Esophagus (tissue), 2 donors: Measurements from ENCODE around the gene SCG3. TPM values are rescaled to one million over a fixed set of nuclear protein-coding genes. Genes with fewer than 3 reads are reported as not detected.

Experiments used
- H3K27ac ChIP-seq, 2 donors: one replicate each; pipeline ENCODE4 v1.5.1; 2013; ENCODE audit warnings: low read depth in 2 of 2, mild to moderate bottlenecking in 2 of 2, inconsistent platforms in 1 of 2, low read length in 1 of 2, moderate library complexity in 1 of 2
- H3K27me3 ChIP-seq, 2 donors: one replicate each; pipeline ENCODE4 v1.6.1; 2013; ENCODE audit warnings: low read length in 2 of 2, control low read depth in 1 of 2, mild to moderate bottlenecking in 1 of 2; ENCODE audit not compliant: insufficient read depth in 2 of 2, control insufficient read depth in 1 of 2
- H3K36me3 ChIP-seq, 2 donors: one replicate each; pipeline ENCODE4 v1.6.1; 2013; ENCODE audit warnings: low read length in 1 of 2; ENCODE audit not compliant: control insufficient read depth in 2 of 2, insufficient read depth in 2 of 2
- H3K4me1 ChIP-seq, 2 donors: one replicate each; pipeline ENCODE4 v1.6.1; 2013; ENCODE audit warnings: low read length in 1 of 2; ENCODE audit not compliant: control insufficient read depth in 2 of 2, insufficient read depth in 2 of 2
- H3K4me3 ChIP-seq, 2 donors: one replicate each; pipeline ENCODE4 v1.5.1; 2013; ENCODE audit warnings: low read length in 2 of 2, mild to moderate bottlenecking in 2 of 2, low read depth in 1 of 2, moderate library complexity in 1 of 2
- H3K9me3 ChIP-seq, 2 donors: one replicate each; pipeline ENCODE4 v1.6.1; 2013; ENCODE audit warnings: mild to moderate bottlenecking in 2 of 2, low read depth in 1 of 2, low read length in 1 of 2, moderate library complexity in 1 of 2; ENCODE audit not compliant: control insufficient read depth in 2 of 2, insufficient read depth in 1 of 2
- WGBS, 2 donors: extraction: QIAGEN DNeasy Blood & Tissue Kit; methylation state at CpG; one replicate each; pipeline ENCODE4 v1.1.7; 2013; 5-methylcytosine and 5-hydroxymethylcytosine counted together
- polyA plus RNA-seq, 2 donors: library from polyadenylated mRNA; stranded (reverse); fragments of 200-250 nt; gene quantifications; one replicate each; pipeline ENCODE4 v1.2.3, GENCODE V29; 2013
- donor health status: healthy with polysubstance abuse.
- donor health status: Bipolar disorder and iron deficiency.

The SCG3 gene
- polyA plus RNA-seq, 2 donors, result 0.12 TPM; not detected in 1

GRCh38 chr15:51765751-51766150 lies 84.4 kb downstream of the SCG3 start:
- Histone ChIP-seq H3K4me3 (no peak overlapping the region), H3K9me3 (no peaks in the 10 kb centered on the region), H3K27ac (no peak overlapping the region), H3K27me3 (no peaks in the 10 kb centered on the region), H3K4me1 (no peaks in the 10 kb centered on the region), H3K36me3 (peaks cover 4 to 13% of the 10 kb centered on the region in 2 donors)
- 90 to 92% methylated on average over 7 of the region's 7 CpGs for WGBS, 2 donors

- H3K36me3 ChIP-seq, result peaks cover 4 to 13% of the 10 kb centered on the region in 2 donors
- H3K27me3 ChIP-seq, result no peaks in the 10 kb centered on the region
- H3K4me3 ChIP-seq, result no peak overlapping the region
- no peaks in the 10 kb centered on the region for H3K4me1 ChIP-seq
- 93 to 98% methylated on average over 1 of the region's 1 CpG for WGBS, 2 donors
- no peaks in the 10 kb centered on the region for H3K9me3 ChIP-seq
- no peak overlapping the region for H3K27ac ChIP-seq
Measured at GRCh38 chr15:51766341-51766740, 85.0 kb downstream of the SCG3 start.

- no peaks in the 10 kb centered on the region for H3K9me3 ChIP-seq
- no peaks in the 10 kb centered on the region for H3K4me1 ChIP-seq
- no peaks in the 10 kb centered on the region for H3K27me3 ChIP-seq
- H3K4me3 ChIP-seq, result no peak overlapping the region
- peaks cover 4 to 15% of the 10 kb centered on the region in 2 donors for H3K36me3 ChIP-seq
- H3K27ac ChIP-seq, result no peak overlapping the region
- 61 to 75% methylated on average over 9 of the region's 9 CpGs for WGBS, 2 donors
Measured at GRCh38 chr15:51768018-51768417, 86.7 kb downstream of the SCG3 start.

Other genes with a start within 250 kb of the SCG3 start
- 1 to 10 TPM; 4.8 to 6.5 TPM for gene DMXL2, start 58.7 kb upstream of the SCG3 start, polyA plus RNA-seq
- 1 to 10 TPM; 5.2 to 5.9 TPM for gene LYSMD2, start 56.2 kb downstream of the SCG3 start, polyA plus RNA-seq
- gene TMOD2, start 70.1 kb downstream of the SCG3 start, polyA plus RNA-seq, result 1 to 10 TPM; 1.2 TPM
- gene TMOD3, start 148.2 kb downstream of the SCG3 start, polyA plus RNA-seq, result 10 to 100 TPM; 25.7 to 42.8 TPM